ENCODE measurements around the gene ATOSB. TPM values are rescaled to one million over a fixed set of nuclear protein-coding genes. Genes with fewer than 3 reads are reported as not detected.

The ATOSB gene
- total RNA-seq, 6 experiments from 2014 or later = 3.7 to 6.9 (median 5.8) TPM

- H3K27ac ChIP-seq = no peak overlapping the region
- no peak overlapping the region for H3K4me3 ChIP-seq
- ATAC-seq = no peak
- WGBS (ENCODE audit: insufficient coverage, low coverage, low lambda C conversion rate, missing lambda C conversion rate) = 69% methylated on average over 2 of the region's 2 CpGs
- no peaks in the 10 kb centered on the region for H3K9me3 ChIP-seq
- TF ChIP-seq POLR2A (IDR thresholded peaks at IDR 0.05) (no peak), CTCF (IDR thresholded peaks at IDR 0.05) (no peak)
- DNase-seq = no peak
- intact Hi-C loops (cut with DNase I) = no loop called here
- H3K4me1 ChIP-seq = no peaks in the 10 kb centered on the region
- H3K27me3 ChIP-seq = no peaks in the 10 kb centered on the region
- H3K36me3 ChIP-seq = peaks cover 0 to 23% (median 7%) of the 10 kb centered on the region in 4 donors
Measured at GRCh38 chr9:35085078-35085477, 30.6 kb downstream of the ATOSB start.

GRCh38 chr9:35079426-35080341 is 36.0 kb downstream of the ATOSB start, which contains the start of gene FANCG:
Gene FANCG, minus strand, starts transcription at chr9:35079942. Its CDS starts 418 bp downstream, at chr9:35079524.
- no peaks in the 10 kb centered on the region for H3K9me3 ChIP-seq
- WGBS (ENCODE audit: insufficient coverage, low coverage, low lambda C conversion rate, missing lambda C conversion rate) = under 1% methylated on average over 23 of the region's 67 CpGs
- peak within 1 kb of the TSS in 2 of 3 donors; percentile 52 to 60 for H3K27ac ChIP-seq
- peaks cover 0 to 7% (median 0%) of the 10 kb centered on the region in 4 donors for H3K4me1 ChIP-seq
- peak; percentile 97 to 99 (median 98) for ATAC-seq
- no peaks in the 10 kb centered on the region for H3K27me3 ChIP-seq
- intact Hi-C loops (cut with DNase I) = no loop called here
- no peak for TF ChIP-seq CTCF (IDR thresholded peaks at IDR 0.05)
- TF ChIP-seq POLR2A (IDR thresholded peaks at IDR 0.05) = peak; percentile 32
- DNase-seq = peak; percentile 93 to 95 (median 94)
- H3K36me3 ChIP-seq = no peaks in the 10 kb centered on the region
- peak within 1 kb of the TSS; percentile 61 to 92 (median 79) for H3K4me3 ChIP-seq

- WGBS (ENCODE audit: insufficient coverage, low coverage, low lambda C conversion rate, missing lambda C conversion rate) = 9% methylated on average over 9 of the region's 10 CpGs
- no peaks in the 10 kb centered on the region for H3K36me3 ChIP-seq
- intact Hi-C loops (cut with DNase I) = no loop called here
- ATAC-seq (no peak), DNase-seq (no peak)
- peak overlapping the region in 2 of 3 donors; percentile 52 to 60 for H3K27ac ChIP-seq
- H3K4me1 ChIP-seq = peaks cover 0 to 7% (median 0%) of the 10 kb centered on the region in 4 donors
- H3K9me3 ChIP-seq = no peaks in the 10 kb centered on the region
- H3K4me3 ChIP-seq = peak overlapping the region; percentile 61 to 92 (median 79)
- no peaks in the 10 kb centered on the region for H3K27me3 ChIP-seq
- TF ChIP-seq CTCF (IDR thresholded peaks at IDR 0.05) (no peak), POLR2A (IDR thresholded peaks at IDR 0.05) (no peak)
Measured at GRCh38 chr9:35079041-35079425, 36.6 kb downstream of the ATOSB start.

- no peak overlapping the region for H3K4me3 ChIP-seq
- intact Hi-C loops (cut with DNase I) = no loop called here
- H3K36me3 ChIP-seq = no peaks in the 10 kb centered on the region
- 100% methylated on average over 1 of the region's 4 CpGs for WGBS (ENCODE audit: insufficient coverage, low coverage, low lambda C conversion rate, missing lambda C conversion rate)
- TF ChIP-seq POLR2A (IDR thresholded peaks at IDR 0.05) (no peak), CTCF (IDR thresholded peaks at IDR 0.05) (no peak)
- DNase-seq (no peak), ATAC-seq (no peak)
- peaks cover 0 to 7% (median 0%) of the 10 kb centered on the region in 4 donors for H3K4me1 ChIP-seq
- H3K27me3 ChIP-seq = no peaks in the 10 kb centered on the region
- no peak overlapping the region for H3K27ac ChIP-seq
- H3K9me3 ChIP-seq = no peaks in the 10 kb centered on the region
Measured at GRCh38 chr9:35078066-35078465, 37.6 kb downstream of the ATOSB start.

Data from right lobe of liver (tissue), 6 donors.